Measurements from ENCODE around the gene LRRC70.

DNA sequence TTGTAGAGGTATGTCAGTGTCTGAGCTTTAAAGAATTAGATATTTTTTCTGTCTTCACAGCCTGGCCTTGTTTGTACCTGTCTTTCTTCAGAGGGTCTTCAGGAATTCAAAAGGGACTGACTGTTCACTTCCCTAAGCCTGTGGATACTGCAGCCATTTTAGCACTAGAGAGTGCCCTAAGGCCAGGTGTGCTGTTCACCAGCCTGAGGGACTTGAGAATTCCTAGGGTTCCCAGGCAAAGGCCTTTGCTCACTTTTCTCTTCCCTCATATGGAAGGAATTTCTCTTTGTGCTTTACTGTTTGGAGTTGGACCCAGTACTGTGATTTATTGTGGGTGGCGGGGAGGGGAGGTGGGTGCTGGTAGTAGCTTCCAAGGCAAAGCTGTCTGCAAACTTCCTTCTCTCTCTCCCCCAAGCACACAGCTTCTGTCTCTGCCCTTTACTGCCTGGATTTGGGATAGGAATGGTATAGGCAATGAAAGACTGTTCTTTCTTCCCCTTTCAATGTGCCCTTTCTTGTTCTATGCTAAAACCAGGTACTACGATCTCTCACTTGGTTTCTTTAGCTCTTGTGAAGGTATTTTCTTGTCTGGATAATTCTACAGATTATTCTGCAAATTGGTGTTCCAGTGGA lies 9.7 kb upstream of the LRRC70 start:
- TF ChIP-seq TAF1 (IDR thresholded peaks at IDR 0.05; ENCODE audit: low read depth): no peak
- TF ChIP-seq, protein P1, sequence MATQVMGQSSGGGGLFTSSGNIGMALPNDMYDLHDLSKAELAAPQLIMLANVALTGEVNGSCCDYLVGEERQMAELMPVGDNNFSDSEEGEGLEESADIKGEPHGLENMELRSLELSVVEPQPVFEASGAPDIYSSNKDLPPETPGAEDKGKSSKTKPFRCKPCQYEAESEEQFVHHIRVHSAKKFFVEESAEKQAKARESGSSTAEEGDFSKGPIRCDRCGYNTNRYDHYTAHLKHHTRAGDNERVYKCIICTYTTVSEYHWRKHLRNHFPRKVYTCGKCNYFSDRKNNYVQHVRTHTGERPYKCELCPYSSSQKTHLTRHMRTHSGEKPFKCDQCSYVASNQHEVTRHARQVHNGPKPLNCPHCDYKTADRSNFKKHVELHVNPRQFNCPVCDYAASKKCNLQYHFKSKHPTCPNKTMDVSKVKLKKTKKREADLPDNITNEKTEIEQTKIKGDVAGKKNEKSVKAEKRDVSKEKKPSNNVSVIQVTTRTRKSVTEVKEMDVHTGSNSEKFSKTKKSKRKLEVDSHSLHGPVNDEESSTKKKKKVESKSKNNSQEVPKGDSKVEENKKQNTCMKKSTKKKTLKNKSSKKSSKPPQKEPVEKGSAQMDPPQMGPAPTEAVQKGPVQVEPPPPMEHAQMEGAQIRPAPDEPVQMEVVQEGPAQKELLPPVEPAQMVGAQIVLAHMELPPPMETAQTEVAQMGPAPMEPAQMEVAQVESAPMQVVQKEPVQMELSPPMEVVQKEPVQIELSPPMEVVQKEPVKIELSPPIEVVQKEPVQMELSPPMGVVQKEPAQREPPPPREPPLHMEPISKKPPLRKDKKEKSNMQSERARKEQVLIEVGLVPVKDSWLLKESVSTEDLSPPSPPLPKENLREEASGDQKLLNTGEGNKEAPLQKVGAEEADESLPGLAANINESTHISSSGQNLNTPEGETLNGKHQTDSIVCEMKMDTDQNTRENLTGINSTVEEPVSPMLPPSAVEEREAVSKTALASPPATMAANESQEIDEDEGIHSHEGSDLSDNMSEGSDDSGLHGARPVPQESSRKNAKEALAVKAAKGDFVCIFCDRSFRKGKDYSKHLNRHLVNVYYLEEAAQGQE (IDR thresholded peaks at IDR 0.05; ENCODE audit: borderline replicate concordance): no peak
- no peak for TF ChIP-seq RAD21 (conservative IDR thresholded peaks at IDR 0.05)
- TF ChIP-seq MXI1 (conservative IDR thresholded peaks at IDR 0.05; ENCODE audit: poor library complexity, severe bottlenecking): no peak
- TF ChIP-seq POLR2AphosphoS5 (IDR thresholded peaks at IDR 0.05): no peak
- TF ChIP-seq, protein P2, sequence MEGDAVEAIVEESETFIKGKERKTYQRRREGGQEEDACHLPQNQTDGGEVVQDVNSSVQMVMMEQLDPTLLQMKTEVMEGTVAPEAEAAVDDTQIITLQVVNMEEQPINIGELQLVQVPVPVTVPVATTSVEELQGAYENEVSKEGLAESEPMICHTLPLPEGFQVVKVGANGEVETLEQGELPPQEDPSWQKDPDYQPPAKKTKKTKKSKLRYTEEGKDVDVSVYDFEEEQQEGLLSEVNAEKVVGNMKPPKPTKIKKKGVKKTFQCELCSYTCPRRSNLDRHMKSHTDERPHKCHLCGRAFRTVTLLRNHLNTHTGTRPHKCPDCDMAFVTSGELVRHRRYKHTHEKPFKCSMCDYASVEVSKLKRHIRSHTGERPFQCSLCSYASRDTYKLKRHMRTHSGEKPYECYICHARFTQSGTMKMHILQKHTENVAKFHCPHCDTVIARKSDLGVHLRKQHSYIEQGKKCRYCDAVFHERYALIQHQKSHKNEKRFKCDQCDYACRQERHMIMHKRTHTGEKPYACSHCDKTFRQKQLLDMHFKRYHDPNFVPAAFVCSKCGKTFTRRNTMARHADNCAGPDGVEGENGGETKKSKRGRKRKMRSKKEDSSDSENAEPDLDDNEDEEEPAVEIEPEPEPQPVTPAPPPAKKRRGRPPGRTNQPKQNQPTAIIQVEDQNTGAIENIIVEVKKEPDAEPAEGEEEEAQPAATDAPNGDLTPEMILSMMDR (IDR thresholded peaks at IDR 0.05; ENCODE audit: poor library complexity, severe bottlenecking): no peak
- TF ChIP-seq EZH2 (IDR thresholded peaks at IDR 0.05; ENCODE audit: borderline replicate concordance, insufficient read depth, low read length, poor library complexity, severe bottlenecking): no peak
- no peak for TF ChIP-seq EP300 (conservative IDR thresholded peaks at IDR 0.05; ENCODE audit: poor library complexity, severe bottlenecking)
